Epidermal melanocyte (primary cell): ENCODE results near the gene TMEM259.

Experiments used
- DNase-seq: peaks from one replicate; pipeline ENCODE4 v3.0.0; 2011; ENCODE audit warnings: low spot score; ENCODE audit not compliant: insufficient read length

TMEM259 gene

GRCh38 chr19:989381-990081, 31.4 kb downstream of the TMEM259 start:
- no peak for DNase-seq

- DNase-seq: no peak
Observed at GRCh38 chr19:988510-988909, 32.4 kb downstream of the TMEM259 start.

GRCh38 chr19:988081-988480, 32.8 kb downstream of the TMEM259 start:
- DNase-seq: no peak

- no peak for DNase-seq
Observed at GRCh38 chr19:986083-986482, 34.8 kb downstream of the TMEM259 start.

- peak; percentile 100 for DNase-seq
Observed at GRCh38 chr19:984165-984967, 36.6 kb downstream of the TMEM259 start, which contains the start of gene WDR18. Gene WDR18 (plus strand): TSS chr19:984345. CDS start chr19:984354, 9 bp downstream.

- peak; percentile 99 for DNase-seq
Observed at GRCh38 chr19:982567-983170, 38.3 kb downstream of the TMEM259 start.

GRCh38 chr19:980133-980998, 40.6 kb downstream of the TMEM259 start:
- DNase-seq: no peak

- DNase-seq: no peak
Observed at GRCh38 chr19:979318-979741, 41.6 kb downstream of the TMEM259 start.

- DNase-seq: no peak
Observed at GRCh38 chr19:977058-977464, 43.9 kb downstream of the TMEM259 start.

GRCh38 chr19:976476-976875, 44.4 kb downstream of the TMEM259 start:
- no peak for DNase-seq

GRCh38 chr19:974564-975257, 46.2 kb downstream of the TMEM259 start:
- DNase-seq: no peak

- no peak for DNase-seq
Observed at GRCh38 chr19:973726-974563, 47.0 kb downstream of the TMEM259 start.

GRCh38 chr19:972281-972680, 48.6 kb downstream of the TMEM259 start:
- DNase-seq: no peak

GRCh38 chr19:971795-972194, 49.1 kb downstream of the TMEM259 start:
- no peak for DNase-seq

- DNase-seq: no peak
Observed at GRCh38 chr19:970695-971094, 50.2 kb downstream of the TMEM259 start.

- DNase-seq: no peak
Observed at GRCh38 chr19:966485-967088, 54.3 kb downstream of the TMEM259 start.

GRCh38 chr19:964761-965694, 55.9 kb downstream of the TMEM259 start:
- no peak for DNase-seq

GRCh38 chr19:964116-964520, 56.8 kb downstream of the TMEM259 start:
- no peak for DNase-seq
